GM18951 (cell line): ENCODE results near the gene GSTA1.
"Not testable (repeated sequence)": the region's sequence is repeated elsewhere in the genome, so short reads cannot be mapped to it uniquely, and the experiment has no call there.

Experiments
- POLR2A ChIP-seq: IDR thresholded peaks from 4 replicates; pipeline ENCODE4 v1.6.1; 2011; ENCODE audit warnings: mild to moderate bottlenecking; ENCODE audit not compliant: insufficient read length, insufficient read depth; ENCODE audit errors: extremely low read depth
- in situ Hi-C: fragments of 300-500 bp; cut with MboI; formaldehyde crosslinking; loops from one replicate; pipeline ENCODE4 v1.12.0; 2022; ENCODE audit warnings: low sequenced_read_pairs, mixed read lengths, inconsistent platforms; ENCODE audit not compliant: unreplicated experiment

The GSTA1 gene

DNA sequence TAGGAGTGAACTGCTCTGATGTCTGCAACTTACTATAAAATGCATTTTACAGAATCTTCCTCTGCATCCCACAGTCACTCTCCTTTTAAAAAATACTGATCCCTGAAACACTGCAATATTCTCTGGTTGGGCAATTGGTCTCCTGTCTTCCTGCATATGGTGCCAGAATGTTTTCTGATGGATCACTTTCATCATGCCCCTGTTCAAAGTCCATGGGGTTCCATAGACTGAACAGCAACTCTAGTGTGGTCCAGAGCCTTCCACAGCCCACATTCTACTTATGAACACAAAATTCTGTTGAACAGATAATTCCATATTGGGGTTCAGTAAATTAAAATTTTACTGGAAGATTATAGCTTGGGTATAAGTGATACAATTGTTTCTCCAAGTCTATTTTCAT is 51.3 kb downstream of the GSTA1 start:
- in situ Hi-C loops: no loop called here
- no peak for TF ChIP-seq POLR2A

DNA sequence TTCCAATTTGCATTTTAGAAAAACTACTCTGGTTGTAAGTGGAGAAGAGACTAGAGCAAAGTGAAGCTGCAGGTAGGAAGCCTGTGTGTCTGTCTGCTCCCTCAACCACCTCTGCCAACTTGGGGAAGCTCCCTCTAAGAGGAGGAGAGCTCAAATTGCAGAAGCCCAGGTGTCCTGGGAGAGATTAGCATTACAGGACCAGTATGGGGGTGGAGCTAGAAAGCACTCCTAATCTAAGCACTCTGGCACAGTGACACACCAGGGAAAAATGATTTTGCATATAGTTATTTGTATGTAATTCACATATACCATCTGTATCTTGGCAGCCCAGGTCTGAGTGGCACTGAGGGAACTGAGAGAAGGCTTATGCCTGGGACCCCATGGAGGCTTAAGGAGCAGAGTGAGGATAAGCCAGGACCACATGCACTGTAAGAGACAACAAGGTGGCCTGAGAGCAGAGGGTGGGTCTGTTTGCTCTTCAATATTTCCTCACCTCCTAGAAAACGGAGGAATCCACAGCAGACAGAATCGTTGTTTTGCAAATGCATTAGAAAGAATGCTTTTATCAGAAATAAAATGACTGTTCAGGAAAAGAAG is 54.0 kb downstream of the GSTA1 start:
- in situ Hi-C loops: no loop called here
- TF ChIP-seq POLR2A: no peak

DNA sequence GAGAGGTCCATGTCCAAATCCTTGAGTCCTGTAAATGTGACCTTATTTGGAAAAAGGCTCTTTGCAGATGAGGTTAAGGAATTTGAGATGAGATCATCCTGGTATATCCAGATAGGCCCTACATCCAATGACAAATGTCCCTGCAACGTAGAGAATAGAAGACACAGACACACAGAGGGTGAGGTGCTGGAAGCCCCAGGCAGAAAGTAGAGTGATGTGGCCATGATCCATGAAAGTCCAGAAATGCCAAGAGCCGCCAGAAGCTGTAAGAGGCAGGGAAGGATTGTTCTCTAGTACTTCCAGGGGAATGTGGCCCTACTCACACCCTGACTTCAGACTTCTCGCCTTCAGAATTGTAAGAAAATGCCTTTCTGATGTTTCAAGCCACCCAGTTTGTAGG is 56.3 kb downstream of the GSTA1 start:
- in situ Hi-C loops: not testable (repeated sequence)

DNA sequence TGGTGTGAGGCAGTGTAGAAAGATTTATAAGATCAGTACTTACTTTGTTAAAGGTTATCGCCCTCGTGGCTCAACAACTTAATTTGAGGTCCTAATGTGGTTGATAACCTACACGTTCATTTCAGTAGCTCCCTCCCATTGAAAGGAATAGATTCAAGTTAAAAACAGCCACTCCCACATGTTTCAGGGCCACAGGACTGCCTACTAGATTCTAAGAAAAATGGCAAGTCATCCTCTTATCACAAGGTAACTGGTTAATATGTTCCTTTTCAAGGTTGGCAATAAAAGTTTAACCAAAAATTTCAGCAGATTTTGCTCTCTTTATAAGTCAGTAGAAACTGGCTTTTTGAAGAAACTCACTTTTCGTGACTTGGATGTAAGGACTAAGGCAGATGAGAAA is 57.4 kb downstream of the GSTA1 start:
- in situ Hi-C loops: no loop called here
- TF ChIP-seq POLR2A: no peak

DNA sequence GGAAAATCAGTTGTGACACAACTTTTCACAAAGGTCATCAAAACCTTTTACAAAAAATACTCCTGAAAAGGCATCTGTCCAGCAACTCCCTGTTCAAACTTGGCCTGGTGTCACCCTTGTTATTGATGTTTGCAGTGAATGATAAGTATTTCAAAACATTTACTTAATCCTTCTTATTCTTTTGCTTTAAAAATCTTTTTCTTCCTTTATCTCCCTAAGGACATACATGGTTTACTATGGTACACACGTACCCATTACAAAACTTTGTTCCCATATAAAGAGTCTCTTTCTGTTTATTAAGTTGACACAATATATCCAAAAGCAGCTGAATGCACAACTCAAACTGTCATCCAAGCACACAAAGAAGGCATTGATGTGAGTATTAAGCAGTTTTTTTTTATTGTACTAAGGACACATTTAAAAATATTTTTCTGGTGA is 57.8 kb downstream of the GSTA1 start:
- TF ChIP-seq POLR2A: no peak
- in situ Hi-C loops: no loop called here

DNA sequence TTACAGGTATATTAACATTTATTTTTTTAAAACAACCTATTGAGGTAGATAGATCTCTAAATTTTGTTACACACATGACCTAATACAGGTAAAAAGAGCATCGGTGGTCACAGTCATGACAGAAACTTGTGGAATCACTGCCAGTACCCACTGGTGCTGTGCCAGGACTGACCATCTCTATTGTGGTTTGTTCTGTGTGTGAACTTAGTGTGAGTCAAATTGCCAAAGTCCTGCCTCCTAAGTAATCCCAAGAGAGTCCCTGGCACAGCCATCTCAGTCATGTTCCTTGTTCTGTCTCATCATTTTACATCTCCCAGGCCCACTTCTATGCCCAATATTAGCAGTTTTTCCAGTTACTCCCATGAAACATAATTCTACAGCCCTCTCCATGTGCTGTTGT is 61.7 kb downstream of the GSTA1 start:
- TF ChIP-seq POLR2A: no peak
- in situ Hi-C loops: no loop called here
